Measurements from ENCODE around the gene VWA8. TPM values are rescaled to one million over a fixed set of nuclear protein-coding genes. Genes with fewer than 3 reads are reported as not detected.
A peak's percentile ranks its signal among the peaks of the same experiment; 100 is the strongest.
"Not testable (repeated sequence)": the region's sequence is repeated elsewhere in the genome, so short reads cannot be mapped to it uniquely, and the experiment has no call there.

The VWA8 gene
- total and polyA plus RNA-seq, 12 donors, result 7.5 to 71.6 (median 54.3) TPM

DNA sequence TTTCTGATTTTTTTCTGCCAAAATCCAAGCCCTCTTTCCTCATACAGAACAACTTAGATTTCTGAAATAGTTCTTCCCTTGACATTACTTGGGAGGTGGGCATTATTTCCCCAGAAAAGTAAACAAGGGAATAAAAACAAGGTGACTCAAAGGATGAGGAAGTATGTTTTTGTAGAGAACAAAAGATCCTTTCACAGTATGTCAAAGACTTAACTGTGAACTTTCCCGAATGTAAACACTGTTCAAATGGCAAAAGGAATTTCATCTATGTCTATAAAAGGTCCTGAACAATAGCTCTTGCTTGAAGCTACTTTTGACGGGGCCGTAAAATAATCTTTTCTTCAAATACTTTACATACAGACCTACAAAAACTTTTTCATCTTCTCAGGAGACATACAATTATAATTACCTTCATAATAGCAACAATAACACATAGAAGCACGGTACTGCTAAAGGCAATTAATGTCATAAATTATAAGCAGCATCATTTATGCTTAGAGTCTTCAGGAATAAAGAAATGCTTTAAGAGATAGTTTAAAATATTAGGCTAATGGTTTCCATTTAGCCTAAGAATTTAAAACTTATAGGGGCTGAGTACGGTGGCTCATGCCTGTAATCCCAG, 312.5 kb downstream of the VWA8 start:
- WGBS, 2 donors, result 68 to 74% methylated on average over 5 of the region's 5 CpGs
- peaks cover 0 to 84% (median 44%) of the 10 kb centered on the region in 9 donors for H3K4me1 ChIP-seq

DNA sequence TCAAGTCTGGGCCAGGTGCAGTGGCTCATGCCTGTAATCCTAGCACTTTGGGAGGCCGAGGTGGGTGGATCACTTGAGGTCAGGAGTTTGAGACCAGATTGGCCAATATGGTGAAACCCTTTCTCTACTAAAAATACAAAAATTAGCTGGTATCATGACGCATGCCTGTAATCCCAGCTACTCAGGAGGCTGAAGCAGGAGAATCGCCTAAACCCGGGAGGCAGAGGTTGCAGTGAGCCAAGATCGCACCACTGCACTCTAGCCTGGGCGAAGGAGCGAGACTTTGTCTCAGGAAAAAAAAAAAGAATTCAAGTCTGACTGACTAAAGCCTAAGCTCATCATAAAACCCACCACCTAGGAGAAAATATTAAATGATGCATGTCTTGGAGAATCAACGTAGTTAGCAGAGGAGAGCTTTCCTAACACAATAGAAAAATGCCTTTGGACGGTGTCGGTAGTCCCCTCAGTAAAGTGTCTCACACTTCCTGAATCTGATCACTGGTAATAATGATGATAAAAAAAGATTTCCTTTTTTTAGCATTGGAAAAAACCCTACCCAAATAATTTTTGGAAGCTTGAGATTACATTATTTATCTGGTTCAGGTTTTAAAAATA, 313.1 kb downstream of the VWA8 start:
- not testable (repeated sequence) for H3K4me3 ChIP-seq, H3K27me3 ChIP-seq, H3K36me3 ChIP-seq, DNase-seq, H3K9me3 ChIP-seq
- Histone ChIP-seq H3K27ac (peak overlapping the region in 9 of 10 donors; percentile 47 to 80 (median 67)), H3K4me1 (peaks cover 0 to 88% (median 44%) of the 10 kb centered on the region in 9 donors)
- 70 to 74% methylated on average over 10 of the region's 10 CpGs for WGBS, 2 donors
- ATAC-seq, result peak in 5 of 8 donors; percentile 36 to 55 (median 50)
- intact Hi-C loops (cut with DNase I), result loop anchor here in 5 of 10 donors (2.0 to 10.0 kb wide), 7 partner anchors 33 to 191 kb away; partner anchors contain the start of gene RGCC (in 1 of the 5)

More for the DNA sequence above, 312.5 kb downstream of the VWA8 start:
- no peak overlapping the region for H3K4me3 ChIP-seq
- H3K36me3 ChIP-seq, result no peaks in the 10 kb centered on the region
- DNase-seq, result no peak
- no peaks in the 10 kb centered on the region for H3K9me3 ChIP-seq
- H3K27me3 ChIP-seq, result no peaks in the 10 kb centered on the region
- intact Hi-C loops (cut with DNase I), result loop anchor here in 5 of 10 donors (2.0 to 10.0 kb wide), 7 partner anchors 34 to 191 kb away; partner anchors contain the start of gene RGCC (in 1 of the 5)
- ATAC-seq, result peak in 2 of 8 donors; percentile 32 to 34
- TF ChIP-seq, protein P1, sequence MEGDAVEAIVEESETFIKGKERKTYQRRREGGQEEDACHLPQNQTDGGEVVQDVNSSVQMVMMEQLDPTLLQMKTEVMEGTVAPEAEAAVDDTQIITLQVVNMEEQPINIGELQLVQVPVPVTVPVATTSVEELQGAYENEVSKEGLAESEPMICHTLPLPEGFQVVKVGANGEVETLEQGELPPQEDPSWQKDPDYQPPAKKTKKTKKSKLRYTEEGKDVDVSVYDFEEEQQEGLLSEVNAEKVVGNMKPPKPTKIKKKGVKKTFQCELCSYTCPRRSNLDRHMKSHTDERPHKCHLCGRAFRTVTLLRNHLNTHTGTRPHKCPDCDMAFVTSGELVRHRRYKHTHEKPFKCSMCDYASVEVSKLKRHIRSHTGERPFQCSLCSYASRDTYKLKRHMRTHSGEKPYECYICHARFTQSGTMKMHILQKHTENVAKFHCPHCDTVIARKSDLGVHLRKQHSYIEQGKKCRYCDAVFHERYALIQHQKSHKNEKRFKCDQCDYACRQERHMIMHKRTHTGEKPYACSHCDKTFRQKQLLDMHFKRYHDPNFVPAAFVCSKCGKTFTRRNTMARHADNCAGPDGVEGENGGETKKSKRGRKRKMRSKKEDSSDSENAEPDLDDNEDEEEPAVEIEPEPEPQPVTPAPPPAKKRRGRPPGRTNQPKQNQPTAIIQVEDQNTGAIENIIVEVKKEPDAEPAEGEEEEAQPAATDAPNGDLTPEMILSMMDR (IDR thresholded peaks at IDR 0.05), result no peak
- peak overlapping the region in 9 of 10 donors; percentile 26 to 80 (median 67) for H3K27ac ChIP-seq

DNA sequence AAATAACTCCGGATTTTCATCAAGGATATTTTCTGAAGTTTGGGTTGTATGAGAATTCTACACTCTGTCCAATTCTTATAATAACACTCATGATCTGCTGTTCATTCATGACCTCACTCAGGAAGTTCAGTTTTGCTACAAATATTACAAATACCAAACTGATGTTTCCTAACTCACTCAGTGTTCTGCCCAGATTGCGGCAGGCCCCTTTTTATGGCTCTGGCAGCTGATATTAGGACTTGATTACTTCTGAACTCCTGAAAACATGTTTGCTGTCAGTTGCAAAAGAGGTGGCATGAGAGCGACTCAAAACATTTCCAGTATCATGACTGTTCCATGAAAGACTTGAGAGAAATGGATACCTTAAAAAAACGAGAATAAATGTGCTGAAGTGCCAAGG, 315.6 kb downstream of the VWA8 start:
- Histone ChIP-seq H3K4me1 (peaks cover 2 to 79% (median 44%) of the 10 kb centered on the region in 9 donors), H3K36me3 (no peaks in the 10 kb centered on the region), H3K9me3 (no peaks in the 10 kb centered on the region), H3K27ac (peak overlapping the region; percentile 6 to 80 (median 47)), H3K27me3 (no peaks in the 10 kb centered on the region), H3K4me3 (no peak overlapping the region)
- WGBS, 2 donors, result 40 to 55% methylated on average over 4 of the region's 4 CpGs
- intact Hi-C loops (cut with DNase I), result loop anchor here in 4 of 10 donors (2.0 to 10.0 kb wide), 6 partner anchors 33 to 188 kb away; partner anchors contain the start of gene RGCC (in 1 of the 4)
- TF ChIP-seq, protein P1 (IDR thresholded peaks at IDR 0.05), result no peak
- DNase-seq (no peak), ATAC-seq (peak in 6 of 8 donors; percentile 49 to 84 (median 70))

DNA sequence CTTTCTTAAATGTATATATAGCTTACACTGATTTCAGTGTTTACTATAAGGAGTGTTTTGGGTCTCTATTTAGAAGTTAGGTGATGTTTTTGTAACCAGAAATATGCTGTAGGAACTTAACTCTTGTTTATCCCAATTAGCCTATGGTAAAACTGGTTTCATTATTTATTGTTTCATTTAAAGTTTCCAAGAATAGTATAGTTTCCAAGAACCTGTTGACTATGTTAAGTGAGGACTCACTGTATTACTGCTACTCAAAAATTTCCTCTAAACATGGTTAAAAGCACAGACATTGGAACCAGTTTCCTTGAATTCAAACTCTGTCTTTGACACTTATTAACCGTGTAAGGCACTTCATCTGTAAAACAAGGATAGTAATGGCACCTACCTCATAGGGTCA, 316.2 kb downstream of the VWA8 start:
- WGBS, 2 donors, result 58 to 62% methylated on average over 1 of the region's 1 CpG
- intact Hi-C loops (cut with DNase I), result loop anchor here in 4 of 10 donors (2.0 to 10.0 kb wide), 6 partner anchors 32 to 187 kb away; partner anchors contain the start of gene RGCC (in 1 of the 4)
- TF ChIP-seq, protein P1 (IDR thresholded peaks at IDR 0.05), result no peak
- DNase-seq (no peak), ATAC-seq (no peak)
- Histone ChIP-seq H3K27me3 (no peaks in the 10 kb centered on the region), H3K4me1 (peaks cover 2 to 82% (median 45%) of the 10 kb centered on the region in 9 donors), H3K4me3 (no peak overlapping the region), H3K9me3 (no peaks in the 10 kb centered on the region), H3K27ac (peak overlapping the region in 8 of 10 donors; percentile 6 to 80 (median 50)), H3K36me3 (no peaks in the 10 kb centered on the region)

Measured in heart right ventricle (tissue), 16 donors.